Astrocyte (in vitro differentiated cells and primary cell): ENCODE measurements around the gene CHGA.

Experiments
- CTCF ChIP-seq: IDR thresholded peaks from 2 replicates; pipeline ENCODE4 v1.5.1; 2011; ENCODE audit warnings: low read depth, mild to moderate bottlenecking, inconsistent platforms, low read length, moderate library complexity; ENCODE audit not compliant: insufficient read depth
- EZH2 ChIP-seq: IDR thresholded peaks from 2 replicates; pipeline ENCODE4 v1.6.1; 2012; ENCODE audit warnings: mild to moderate bottlenecking, low read length, inconsistent platforms; ENCODE audit not compliant: insufficient read depth

DNA sequence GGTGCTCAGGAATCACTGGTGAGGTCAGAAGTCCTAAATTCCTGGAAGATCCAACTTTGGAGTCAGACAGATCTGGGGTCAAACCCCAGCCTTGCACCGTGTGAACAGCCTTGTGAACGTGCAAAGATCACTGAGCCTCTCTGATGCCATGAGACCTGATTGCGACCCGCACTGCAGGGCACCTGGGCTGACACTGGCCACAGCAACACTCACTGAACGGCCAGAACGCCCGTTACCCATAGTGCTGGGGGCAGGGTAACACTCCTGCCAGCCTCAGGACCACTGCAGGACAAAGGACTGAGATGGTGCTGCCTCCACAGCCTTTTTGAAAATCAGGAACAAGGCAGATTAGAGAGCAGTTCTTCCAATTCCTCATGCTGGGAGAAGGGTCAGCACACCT is 28.3 kb downstream of the CHGA start:
- TF ChIP-seq CTCF = no peak
- TF ChIP-seq EZH2 = no peak
